ENCODE data around the gene GRM4.

GRM4 gene

GRCh38 chr6:34082864-34083626 lies 62.8 kb downstream of the GRM4 start:
- peak in 4 of 14 donors; percentile 22 to 95 (median 40) for DNase-seq

GRCh38 chr6:34082348-34082747 lies 63.5 kb downstream of the GRM4 start:
- DNase-seq = no peak

GRCh38 chr6:34080357-34080756 lies 65.5 kb downstream of the GRM4 start:
- no peak for DNase-seq

GRCh38 chr6:34079899-34080298 lies 66.0 kb downstream of the GRM4 start:
- DNase-seq = no peak

GRCh38 chr6:34075906-34076305 lies 70.0 kb downstream of the GRM4 start:
- no peak for DNase-seq

- no peak for DNase-seq
These were observed 71.7 kb downstream of the GRM4 start for GRCh38 chr6:34074064-34074742.

- no peak for DNase-seq
These were observed 72.3 kb downstream of the GRM4 start for GRCh38 chr6:34073540-34073939.

- DNase-seq = no peak
These were observed 73.2 kb downstream of the GRM4 start for GRCh38 chr6:34072727-34073126.

GRCh38 chr6:34071884-34072379 lies 74.0 kb downstream of the GRM4 start:
- no peak for DNase-seq

- no peak for DNase-seq
These were observed 74.6 kb downstream of the GRM4 start for GRCh38 chr6:34071136-34071883.

GRCh38 chr6:34070315-34071135 lies 75.4 kb downstream of the GRM4 start:
- DNase-seq = no peak

GRCh38 chr6:34068462-34069044 lies 77.3 kb downstream of the GRM4 start:
- DNase-seq = no peak

- DNase-seq = no peak
These were observed 78.1 kb downstream of the GRM4 start for GRCh38 chr6:34067814-34068213.

- no peak for DNase-seq
These were observed 78.8 kb downstream of the GRM4 start for GRCh38 chr6:34066772-34067770.

- no peak for DNase-seq
These were observed 79.7 kb downstream of the GRM4 start for GRCh38 chr6:34066218-34066571.

GRCh38 chr6:34065466-34066217 lies 80.2 kb downstream of the GRM4 start:
- peak in 3 of 14 donors; percentile 27 to 87 (median 27) for DNase-seq

GRCh38 chr6:34064675-34065074 lies 81.2 kb downstream of the GRM4 start:
- no peak for DNase-seq

- peak in 2 of 14 donors; percentile 25 to 96 for DNase-seq
These were observed 82.2 kb downstream of the GRM4 start for GRCh38 chr6:34063651-34064050.

GRCh38 chr6:34062815-34063214 lies 83.1 kb downstream of the GRM4 start:
- DNase-seq = no peak

- no peak for DNase-seq
These were observed 83.7 kb downstream of the GRM4 start for GRCh38 chr6:34062156-34062555.
